HG02642 (cell line): ENCODE measurements around the gene TTN.
"Not testable (repeated sequence)": the region's sequence is repeated elsewhere in the genome, so short reads cannot be mapped to it uniquely, and the experiment has no call there.

Source experiments
- ATAC-seq: cut with Tn5 transposase; IDR thresholded peaks from one replicate; pipeline ENCODE4 v1.9.1; 2021; ENCODE audit warnings: mild to moderate bottlenecking; ENCODE audit not compliant: unreplicated experiment, poor library complexity

Gene TTN

GRCh38 chr2:178679891-178680290 lies 127.3 kb downstream of the TTN start:
- ATAC-seq = no peak

DNA sequence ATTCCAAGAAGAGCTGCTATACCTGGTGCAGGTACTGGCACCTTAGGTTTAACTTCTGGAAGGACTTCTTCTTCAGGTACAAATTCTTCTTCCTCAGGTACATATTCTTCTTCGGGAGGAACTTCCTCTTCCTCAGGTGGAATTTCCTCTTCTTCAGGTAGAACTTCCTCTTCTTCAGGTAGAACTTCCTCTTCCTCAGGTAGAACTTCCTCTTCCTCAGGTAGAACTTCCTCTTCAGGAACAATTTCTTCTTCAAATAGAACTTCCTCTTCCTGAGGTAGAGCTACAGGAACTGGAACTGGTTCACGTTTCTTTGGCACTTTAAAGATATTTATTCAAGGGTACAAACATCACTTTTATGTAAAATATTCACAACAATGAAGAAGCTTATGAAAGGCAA lies 129.6 kb downstream of the TTN start:
- no peak for ATAC-seq

DNA sequence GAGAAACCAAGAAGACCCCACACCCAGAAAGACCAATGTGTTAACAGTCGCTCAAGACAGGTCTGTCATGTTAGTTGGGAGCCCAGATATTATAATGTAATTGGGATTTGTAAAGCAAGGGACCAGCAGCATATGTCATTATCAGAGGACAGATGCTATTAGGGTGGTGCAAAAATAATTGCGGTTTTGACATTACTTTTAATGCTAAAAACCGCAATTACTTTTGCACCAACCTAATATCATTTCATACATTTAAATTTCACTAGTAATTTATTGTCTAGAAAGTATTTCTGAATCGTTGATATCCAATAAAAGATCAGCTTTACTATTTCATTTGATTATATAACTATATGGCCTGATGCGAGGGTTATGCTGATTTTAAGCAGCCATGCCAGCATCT lies 131.2 kb downstream of the TTN start:
- no peak for ATAC-seq

DNA sequence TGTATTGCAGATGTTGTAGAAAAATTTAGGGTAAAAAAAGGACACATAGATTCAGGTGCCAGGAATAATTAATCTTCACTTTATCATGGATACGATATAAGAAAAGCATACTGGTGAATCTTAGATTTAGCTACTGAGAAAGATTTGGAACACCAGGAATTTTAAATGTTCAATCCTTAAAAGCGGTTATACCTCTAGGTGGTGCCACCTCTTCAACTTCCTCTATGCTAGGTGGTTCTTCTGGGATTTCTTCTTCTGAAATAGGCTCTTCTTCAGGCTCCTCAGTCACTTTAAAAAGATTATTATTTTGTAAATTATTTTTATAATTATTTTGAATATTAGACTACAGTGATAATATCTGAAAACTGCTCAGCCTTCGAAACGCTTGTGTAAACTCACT lies 133.1 kb downstream of the TTN start:
- no peak for ATAC-seq

- ATAC-seq = no peak
These were observed 140.8 kb downstream of the TTN start for GRCh38 chr2:178666458-178666857.

DNA sequence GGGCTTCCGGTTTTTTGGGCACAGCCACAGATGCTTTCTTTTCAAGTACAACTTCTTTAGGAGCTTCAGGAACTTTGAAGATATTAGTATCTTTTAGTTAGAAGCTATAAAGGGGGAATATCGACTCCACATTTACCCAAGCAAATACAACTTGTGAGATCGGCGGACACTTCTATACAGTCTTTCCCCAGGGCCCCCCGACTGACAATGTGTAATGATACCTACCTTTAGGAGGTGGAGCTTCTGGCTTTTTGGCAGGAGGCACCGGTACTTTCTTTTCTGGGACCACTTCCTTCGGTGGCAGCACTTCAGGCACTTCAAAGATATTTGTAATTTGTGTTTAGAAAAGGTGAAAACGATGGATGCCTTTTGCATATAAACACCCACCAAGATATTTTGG lies 148.7 kb downstream of the TTN start:
- ATAC-seq = not testable (repeated sequence)

GRCh38 chr2:178650554-178650953 lies 156.7 kb downstream of the TTN start:
- ATAC-seq = no peak

- no peak for ATAC-seq
These were observed 162.3 kb downstream of the TTN start for GRCh38 chr2:178644919-178645318.

DNA sequence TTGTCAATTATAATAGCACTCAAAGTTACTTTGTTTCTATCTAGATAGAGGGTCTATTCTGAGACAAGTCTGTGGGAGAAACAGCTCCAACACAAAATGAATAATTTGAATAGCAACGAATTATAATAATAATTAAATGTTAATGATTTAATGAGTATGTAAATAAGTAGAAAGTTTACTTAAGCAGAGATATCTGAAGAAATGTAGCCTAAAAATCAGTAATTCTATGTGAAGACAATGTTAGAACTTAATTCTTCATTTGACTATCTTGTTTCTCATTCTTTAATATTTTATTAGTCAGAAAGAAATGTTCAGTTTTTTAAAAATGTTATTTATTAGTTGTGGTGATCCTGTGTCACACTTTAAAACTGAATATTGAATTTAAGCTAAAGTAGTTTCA lies 165.7 kb downstream of the TTN start:
- no peak for ATAC-seq

DNA sequence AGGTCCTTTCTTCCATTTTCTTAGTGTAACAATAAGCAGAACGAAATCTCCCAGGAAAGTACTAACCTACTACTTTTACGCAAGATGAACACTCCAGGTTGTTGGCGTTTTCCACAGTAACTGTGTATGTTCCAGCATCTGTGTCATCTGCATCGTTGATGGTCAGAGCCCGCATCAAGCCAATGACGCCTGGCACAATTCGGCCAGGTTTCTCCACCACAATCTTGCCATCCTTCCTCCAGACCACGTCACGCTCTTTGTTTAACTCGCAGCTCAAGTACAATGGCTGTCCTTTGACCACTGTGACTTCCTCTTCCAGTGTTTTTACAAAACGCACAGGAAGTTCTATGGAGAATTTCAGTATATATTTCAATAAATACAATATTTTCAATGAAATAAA lies 171.3 kb downstream of the TTN start:
- ATAC-seq = no peak

- no peak for ATAC-seq
These were observed 174.5 kb downstream of the TTN start for GRCh38 chr2:178632729-178633128.

GRCh38 chr2:178630581-178630980 lies 176.6 kb downstream of the TTN start:
- ATAC-seq = no peak

GRCh38 chr2:178629463-178629862 lies 177.8 kb downstream of the TTN start:
- ATAC-seq = no peak

DNA sequence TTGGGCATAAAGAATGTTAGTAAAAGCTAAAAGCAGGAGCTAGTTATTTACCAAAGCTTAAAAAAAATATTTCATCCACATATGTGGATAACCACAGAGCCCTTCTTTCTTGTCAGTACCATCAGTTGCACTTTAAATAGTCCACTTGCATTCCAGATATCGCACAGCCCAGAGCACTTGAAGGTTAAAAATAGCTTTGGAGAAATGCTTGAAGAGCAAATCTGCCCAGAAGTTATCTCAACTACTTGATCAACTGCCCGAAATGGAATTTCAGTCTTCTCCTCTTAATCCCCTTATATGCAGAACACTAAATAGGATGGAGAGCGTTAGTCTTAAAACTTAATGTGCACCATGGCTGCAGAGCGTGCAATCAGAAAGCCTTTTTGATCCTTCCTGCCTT lies 178.6 kb downstream of the TTN start:
- ATAC-seq = no peak

- no peak for ATAC-seq
These were observed 179.8 kb downstream of the TTN start for GRCh38 chr2:178627401-178627800.

GRCh38 chr2:178615969-178616368 lies 191.3 kb downstream of the TTN start:
- no peak for ATAC-seq

DNA sequence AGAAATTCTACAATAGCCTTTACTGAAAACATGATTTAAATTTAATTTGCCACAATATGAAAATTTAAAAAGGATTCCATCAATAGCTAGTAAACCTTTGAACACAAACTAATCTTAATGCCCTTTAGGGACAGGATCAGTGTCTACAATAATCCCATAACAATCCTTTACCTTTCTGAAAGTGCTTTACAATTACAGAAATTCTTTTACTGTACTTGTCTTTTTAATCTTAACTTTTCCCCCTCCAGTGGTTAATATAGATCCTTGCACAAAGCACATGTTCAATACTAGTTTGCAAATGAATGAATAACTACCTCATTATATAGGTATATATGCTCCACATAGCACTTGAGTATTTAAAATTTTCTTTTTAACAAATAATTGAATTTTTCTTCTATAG lies 204.3 kb downstream of the TTN start:
- ATAC-seq = no peak

- ATAC-seq = no peak
These were observed 214.6 kb downstream of the TTN start for GRCh38 chr2:178592655-178593054.

DNA sequence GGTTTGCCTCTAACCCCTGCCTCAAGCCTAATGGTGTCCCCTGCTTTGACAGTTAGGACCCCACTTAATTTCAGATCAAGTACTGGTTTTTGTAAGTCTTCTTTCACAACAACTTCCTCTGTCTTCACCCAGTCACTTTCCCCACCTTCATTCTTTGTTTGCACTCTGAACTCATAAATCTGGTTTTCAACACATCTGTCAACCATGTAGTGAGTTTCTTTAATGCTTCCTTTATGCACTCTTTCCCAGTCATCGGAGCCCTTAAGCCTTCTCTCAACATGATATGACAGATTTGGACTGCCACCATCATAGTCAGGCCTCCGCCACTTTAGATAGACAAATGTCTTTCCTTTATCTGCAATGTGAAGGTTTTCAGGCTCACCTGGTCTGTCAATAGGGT lies 217.9 kb downstream of the TTN start:
- no peak for ATAC-seq

DNA sequence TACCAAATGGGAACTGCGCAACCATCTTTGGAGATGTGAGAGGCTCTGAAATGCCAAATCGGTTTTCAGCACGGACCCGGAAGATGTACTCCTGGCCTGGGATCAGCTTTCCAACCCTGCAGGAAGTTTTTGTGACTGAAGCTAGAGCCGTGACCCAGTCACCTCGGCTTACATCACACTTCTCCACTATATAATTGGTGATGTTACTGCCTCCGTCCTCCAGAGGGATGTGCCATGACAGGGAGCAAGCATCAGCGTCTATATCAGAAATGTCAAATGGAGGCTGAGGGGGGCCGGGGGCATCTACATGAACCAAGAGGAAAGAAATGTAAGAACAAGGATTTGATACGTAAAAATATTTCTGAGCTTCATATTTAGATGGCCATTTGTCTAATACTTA lies 222.6 kb downstream of the TTN start:
- no peak for ATAC-seq

DNA sequence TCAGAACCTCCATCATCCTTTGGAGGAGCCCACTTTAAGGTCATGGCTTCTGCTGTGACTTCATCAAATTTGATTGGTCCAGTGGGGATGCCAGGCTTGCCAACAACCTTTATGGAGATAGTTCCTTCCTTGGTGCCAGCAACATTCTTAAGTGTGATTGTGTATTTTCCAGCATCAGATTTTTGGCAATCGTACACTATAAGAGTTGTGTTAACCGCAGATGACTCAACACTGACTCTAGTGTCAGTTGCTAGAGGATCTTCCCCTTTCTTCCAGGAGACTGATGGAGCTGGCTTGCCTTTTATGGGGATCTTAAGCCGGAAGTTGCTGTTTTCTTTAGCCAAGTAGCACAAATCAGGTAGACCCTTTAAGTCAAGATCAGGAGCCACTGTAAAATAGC lies 228.2 kb downstream of the TTN start:
- no peak for ATAC-seq

- no peak for ATAC-seq
These were observed 232.4 kb downstream of the TTN start for GRCh38 chr2:178574789-178575188.

DNA sequence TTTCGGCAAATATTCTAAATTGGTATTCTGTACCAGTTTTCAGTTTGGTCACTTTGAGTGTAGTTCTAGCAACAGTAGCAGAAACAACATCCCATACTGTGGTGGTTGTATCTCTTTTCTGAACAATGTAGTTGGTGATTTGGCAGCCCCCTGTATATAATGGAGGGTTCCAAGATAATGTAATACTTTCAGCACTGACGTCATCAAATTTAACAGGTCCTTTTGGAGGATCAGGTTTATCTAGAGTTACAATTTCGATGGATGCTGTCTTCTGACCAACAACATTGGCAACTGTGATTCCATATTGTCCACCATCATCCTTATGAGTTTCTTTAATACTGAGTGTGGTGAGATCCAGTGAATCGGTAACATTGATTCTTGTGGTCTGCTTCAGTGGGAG lies 239.0 kb downstream of the TTN start:
- no peak for ATAC-seq
